ENCODE results near the gene MRPL37.

- TF ChIP-seq CTCF (IDR thresholded peaks at IDR 0.05; ENCODE audit: insufficient read depth, low read depth, low read length) (no peak), EZH2 (IDR thresholded peaks at IDR 0.05; ENCODE audit: insufficient read depth, low read length) (no peak)
These were observed 34.8 kb upstream of the MRPL37 start for GRCh38 chr1:54165146-54165545.

All from astrocyte (in vitro differentiated cells and primary cell).